ENCODE results near the gene CTXND2. TPM values are rescaled to one million over a fixed set of nuclear protein-coding genes. Genes with fewer than 3 reads are reported as not detected.
"Not testable (repeated sequence)": the region's sequence is repeated elsewhere in the genome, so short reads cannot be mapped to it uniquely, and the experiment has no call there.

The CTXND2 gene
- total RNA-seq, 1 donor from 2014 or later, result 0.10 TPM

GRCh38 chr1:150893336-150893913, 6.5 kb downstream of the CTXND2 start:
- DNase-seq, result no peak

GRCh38 chr1:150895618-150896017, 8.7 kb downstream of the CTXND2 start:
- no peak for DNase-seq

DNA sequence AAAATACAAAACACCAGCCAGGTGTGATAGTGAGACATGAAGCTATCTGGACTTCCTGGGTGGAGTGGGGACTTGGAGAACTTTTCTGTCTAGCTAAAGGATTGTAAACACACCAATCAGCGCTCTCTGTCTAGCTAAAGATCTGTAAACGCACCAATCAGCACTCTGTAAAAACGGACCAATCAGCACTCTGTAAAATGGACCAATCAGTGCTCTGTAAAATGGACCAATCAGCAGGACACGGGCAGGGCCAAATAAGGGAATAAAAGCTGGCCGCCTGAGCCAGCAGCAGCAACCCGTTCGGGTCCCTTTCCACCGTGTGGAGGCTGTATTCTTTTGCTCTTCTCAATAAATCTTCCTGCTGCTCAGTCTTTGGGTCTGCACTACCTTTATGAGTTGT, 12.9 kb downstream of the CTXND2 start:
- not testable (repeated sequence) for DNase-seq

- no peak for DNase-seq
Measured at GRCh38 chr1:150902346-150902745, 15.4 kb downstream of the CTXND2 start.

GRCh38 chr1:150902751-150903150, 15.8 kb downstream of the CTXND2 start:
- DNase-seq, result no peak

DNA sequence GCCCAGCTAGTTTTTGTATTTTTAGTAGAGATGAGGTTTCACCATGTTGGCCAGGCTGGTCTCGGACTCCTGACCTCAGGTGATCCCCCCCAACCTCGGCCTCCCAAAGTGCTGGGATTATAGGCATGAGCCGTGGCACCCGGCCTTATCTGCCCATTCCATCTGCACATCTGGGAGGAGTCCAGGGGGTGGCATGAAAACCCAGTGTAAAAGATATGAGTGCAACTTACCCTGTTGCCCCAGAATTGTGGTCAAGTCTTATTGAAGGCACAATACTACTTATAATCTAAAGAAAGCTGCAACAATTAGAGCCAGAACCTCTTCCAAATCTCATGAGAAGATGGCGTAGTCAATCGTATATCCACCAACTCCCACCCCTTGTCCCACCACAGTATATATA, 18.4 kb downstream of the CTXND2 start:
- no peak for DNase-seq

DNA sequence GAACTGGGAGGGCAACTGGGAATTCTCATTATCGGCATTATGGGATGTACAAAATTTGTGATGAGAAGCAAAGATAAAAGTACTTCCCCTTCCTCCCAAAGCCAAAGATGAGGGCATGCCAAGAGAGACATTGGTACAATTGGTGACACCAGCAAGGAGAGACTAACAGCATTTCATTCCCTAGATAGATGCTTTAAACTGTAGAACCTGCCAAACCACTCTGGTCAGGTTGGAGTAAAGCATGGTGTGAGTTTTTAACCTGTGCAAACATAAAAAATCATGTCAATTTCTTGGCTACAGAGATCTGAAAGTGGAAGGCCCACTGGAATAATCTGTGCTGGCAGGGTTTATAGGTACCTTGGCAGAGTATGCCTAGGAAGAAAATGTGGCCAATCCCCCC, 19.4 kb downstream of the CTXND2 start:
- DNase-seq, result no peak

- DNase-seq, result no peak
Measured at GRCh38 chr1:150906813-150907212, 19.9 kb downstream of the CTXND2 start.

DNA sequence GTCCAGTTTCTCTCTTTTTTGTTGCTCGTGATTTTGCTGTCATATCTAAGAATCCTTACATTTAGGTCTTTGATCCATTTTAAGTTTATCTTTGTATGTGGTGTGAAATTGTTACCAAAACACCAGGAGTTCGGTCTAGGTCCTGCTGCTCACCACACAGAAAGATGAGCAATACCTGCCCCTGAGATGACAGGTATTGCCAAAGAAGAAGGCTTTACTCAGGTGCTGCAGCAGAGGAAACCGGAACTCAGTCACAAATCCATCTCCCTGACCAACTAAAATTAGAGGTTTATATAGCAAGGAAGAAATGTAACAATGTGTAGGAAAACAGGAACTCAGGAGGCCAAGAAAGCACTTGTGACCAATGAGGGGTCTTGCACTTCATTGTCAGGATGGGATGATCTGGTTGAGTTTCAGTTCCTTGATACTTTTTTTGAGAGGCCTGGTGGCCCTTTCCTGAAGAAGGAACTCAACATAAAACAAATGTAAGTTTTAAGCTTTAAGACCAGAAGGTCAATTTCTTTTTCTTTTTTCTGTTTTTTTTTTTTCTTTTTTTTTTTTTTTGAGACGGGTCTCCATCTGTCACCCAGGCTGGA, 22.7 kb downstream of the CTXND2 start:
- DNase-seq, result no peak

GRCh38 chr1:150912623-150913022, 25.7 kb downstream of the CTXND2 start:
- DNase-seq, result no peak

DNA sequence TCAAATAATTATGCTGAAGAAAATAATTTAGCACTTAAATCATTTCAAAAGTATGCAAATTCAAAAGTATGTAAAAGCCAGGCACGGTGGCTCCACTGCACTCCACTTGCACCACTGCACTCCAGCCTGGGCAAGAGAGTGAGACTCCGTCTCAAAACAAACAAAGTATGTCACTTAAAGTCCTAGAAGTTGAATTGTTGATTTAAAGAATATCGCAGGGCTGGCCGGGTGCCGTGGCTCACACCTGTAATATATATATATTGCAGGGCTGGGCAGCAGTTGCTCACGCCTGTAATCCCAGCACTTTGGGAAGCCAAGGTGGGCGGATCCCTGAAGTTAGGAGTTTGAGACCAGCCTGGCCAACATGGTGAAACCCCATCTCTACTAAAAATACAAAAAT, 30.5 kb downstream of the CTXND2 start:
- no peak for DNase-seq

GRCh38 chr1:150922519-150922975, 35.6 kb downstream of the CTXND2 start:
- DNase-seq, result peak; percentile 24

GRCh38 chr1:150925080-150925479, 38.1 kb downstream of the CTXND2 start:
- DNase-seq, result no peak

GRCh38 chr1:150926097-150926741, 39.3 kb downstream of the CTXND2 start, which contains the start of gene SETDB1:
Gene SETDB1, plus strand, starts transcription at chr1:150926363. Its CDS starts 1,352 bp downstream, at chr1:150927715.
- DNase-seq, result peak; percentile 96

DNA sequence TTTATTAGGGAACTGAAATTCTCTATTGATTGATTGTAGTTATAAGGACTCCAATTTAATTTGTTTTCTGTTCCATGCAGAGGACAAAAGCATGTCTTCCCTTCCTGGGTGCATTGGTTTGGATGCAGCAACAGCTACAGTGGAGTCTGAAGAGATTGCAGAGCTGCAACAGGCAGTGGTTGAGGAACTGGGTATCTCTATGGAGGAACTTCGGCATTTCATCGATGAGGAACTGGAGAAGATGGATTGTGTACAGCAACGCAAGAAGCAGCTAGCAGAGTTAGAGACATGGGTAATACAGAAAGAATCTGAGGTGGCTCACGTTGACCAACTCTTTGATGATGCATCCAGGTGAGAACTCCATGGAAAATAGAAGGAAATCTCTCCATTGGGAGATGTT, 40.7 kb downstream of the CTXND2 start:
- no peak for DNase-seq

DNA sequence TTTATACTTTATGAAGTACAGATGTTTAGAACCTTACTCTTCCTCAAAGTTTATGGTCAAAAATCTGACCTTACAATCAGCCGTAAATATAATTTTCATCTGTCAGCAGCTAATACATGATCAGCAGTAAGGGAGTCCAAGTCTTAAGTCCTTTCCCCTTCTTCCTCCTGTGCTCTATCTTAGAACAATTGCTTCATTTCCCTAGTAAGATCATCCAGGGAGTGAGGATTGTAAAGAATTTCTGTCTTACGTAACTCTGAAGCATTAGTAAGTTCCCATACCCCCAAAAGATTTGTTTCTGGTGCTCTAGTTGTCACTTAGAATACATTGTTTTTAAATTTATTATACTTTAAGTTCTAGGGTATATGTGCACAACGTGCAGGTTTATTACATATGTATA, 41.4 kb downstream of the CTXND2 start:
- DNase-seq, result no peak

- DNase-seq, result not testable (repeated sequence)
Measured at GRCh38 chr1:150928775-150929174, 41.8 kb downstream of the CTXND2 start.

DNA sequence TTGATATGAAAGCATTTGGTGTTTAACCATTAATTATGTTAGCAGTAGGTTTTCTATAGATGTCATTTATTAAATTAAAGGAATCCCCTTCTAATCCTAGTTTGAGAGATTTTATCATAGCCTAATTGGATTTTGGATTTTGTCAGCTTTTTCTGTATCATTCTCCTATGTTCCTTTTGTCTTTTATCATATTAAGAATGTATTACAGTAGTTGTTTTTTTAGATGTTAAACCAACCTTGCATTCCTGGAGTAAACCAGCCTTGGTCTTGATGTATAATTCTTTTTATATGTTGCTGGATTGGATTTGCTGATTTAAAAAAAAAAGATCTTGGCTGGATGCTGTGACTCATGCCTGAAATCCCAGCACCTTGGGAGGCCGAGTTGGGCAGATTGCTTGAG, 44.8 kb downstream of the CTXND2 start:
- DNase-seq, result no peak

GRCh38 chr1:150944856-150945255, 57.9 kb downstream of the CTXND2 start:
- no peak for DNase-seq

- DNase-seq, result no peak
Measured at GRCh38 chr1:150954708-150955107, 67.8 kb downstream of the CTXND2 start.

DNA sequence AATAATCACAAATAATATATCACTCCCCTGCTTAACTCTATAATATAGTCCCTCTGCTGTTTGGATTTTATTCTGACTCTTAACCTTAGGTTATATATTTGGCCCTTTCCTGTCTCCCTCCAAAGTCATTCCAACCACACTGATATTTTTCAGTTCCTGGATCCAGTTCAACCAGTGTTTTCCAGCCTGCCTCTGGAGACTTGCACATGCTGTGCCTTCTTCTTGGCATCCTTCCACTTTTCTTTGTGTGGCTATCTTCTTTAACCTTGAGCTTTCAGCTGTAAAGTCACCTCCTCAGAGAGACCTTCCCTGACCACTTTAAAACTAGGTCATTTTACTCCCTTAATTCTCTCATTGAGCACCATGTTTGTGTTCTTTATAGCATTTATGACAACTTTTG, 68.3 kb downstream of the CTXND2 start:
- DNase-seq, result no peak

- no peak for DNase-seq
Measured at GRCh38 chr1:150957666-150958065, 70.7 kb downstream of the CTXND2 start.

GRCh38 chr1:150960646-150961045, 73.7 kb downstream of the CTXND2 start:
- DNase-seq, result no peak

DNA sequence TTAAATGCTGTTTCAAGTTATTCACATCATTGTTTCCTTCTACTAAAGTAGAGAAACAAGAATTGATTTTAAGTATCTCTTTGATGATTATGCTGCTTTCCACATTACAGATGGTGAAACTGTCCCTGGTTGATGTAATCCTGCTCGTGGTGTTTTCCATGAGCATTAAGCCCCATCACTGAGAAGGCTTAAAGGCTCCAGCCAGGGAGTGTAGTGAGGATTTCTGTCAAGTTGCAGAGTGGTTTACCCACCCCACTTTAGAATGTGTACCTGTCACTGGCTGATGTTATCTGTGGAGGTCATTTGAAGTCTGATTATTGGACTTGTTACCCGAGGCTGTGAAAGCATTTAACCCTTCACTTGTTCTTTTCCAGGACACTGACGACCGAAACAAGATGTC, 74.8 kb downstream of the CTXND2 start:
- DNase-seq, result no peak

Measured in skin of body (tissue), 2 donors.